Ishikawa (cell line): Measurements from ENCODE around the gene TRAF5.

ENCODE experiments used
- CEBPB ChIP-seq: IDR thresholded peaks from 2 replicates; pipeline ENCODE4 v1.6.1; 2012
- CREB1 ChIP-seq: IDR thresholded peaks from 2 replicates; pipeline ENCODE4 v1.6.1; 2012; ENCODE audit warnings: low read depth
- EGR1 ChIP-seq: IDR thresholded peaks from 2 replicates; pipeline ENCODE4 v1.6.1; 2012
- EP300 ChIP-seq: IDR thresholded peaks from 2 replicates; pipeline ENCODE4 v1.6.1; 2012; ENCODE audit warnings: borderline replicate concordance
- FOXM1 ChIP-seq: IDR thresholded peaks from 2 replicates; pipeline ENCODE4 v1.6.1; 2012; ENCODE audit warnings: low read depth, borderline replicate concordance
- NFIC ChIP-seq: IDR thresholded peaks from 2 replicates; pipeline ENCODE4 v1.6.1; 2012
- RAD21 ChIP-seq: IDR thresholded peaks from 2 replicates; pipeline ENCODE4 v1.6.1; 2012; ENCODE audit warnings: low read depth
- TAF1 ChIP-seq: IDR thresholded peaks from 2 replicates; pipeline ENCODE4 v1.6.1; 2012; ENCODE audit warnings: low read depth, mild to moderate bottlenecking
- TCF12 ChIP-seq: IDR thresholded peaks from 2 replicates; pipeline ENCODE4 v1.6.1; 2012; ENCODE audit warnings: low read depth
- TEAD4 ChIP-seq: IDR thresholded peaks from 2 replicates; pipeline ENCODE4 v1.6.1; 2012
- YY1 ChIP-seq: IDR thresholded peaks from 2 replicates; pipeline ENCODE4 v1.6.1; 2012; ENCODE audit warnings: low read depth
- ZBTB7A ChIP-seq: IDR thresholded peaks from 2 replicates; pipeline ENCODE4 v1.6.1; 2012; ENCODE audit warnings: low read depth
- TF ChIP-seq, protein P1 (sequence below): IDR thresholded peaks from 2 replicates; pipeline ENCODE4 v1.6.1; 2012; ENCODE audit warnings: low read depth, mild to moderate bottlenecking
- TF ChIP-seq, protein P2 (sequence below): IDR thresholded peaks from 2 replicates; pipeline ENCODE4 v1.6.1; 2012
- TF ChIP-seq, protein P3 (sequence below): IDR thresholded peaks from 2 replicates; pipeline ENCODE4 v1.6.1; 2012

TRAF5 gene

GRCh38 chr1:211381481-211382181 is 55.0 kb downstream of the TRAF5 start:
- no peak for TF ChIP-seq ZBTB7A
- no peak for TF ChIP-seq RAD21
- no peak for TF ChIP-seq TAF1
- TF ChIP-seq, protein P1, sequence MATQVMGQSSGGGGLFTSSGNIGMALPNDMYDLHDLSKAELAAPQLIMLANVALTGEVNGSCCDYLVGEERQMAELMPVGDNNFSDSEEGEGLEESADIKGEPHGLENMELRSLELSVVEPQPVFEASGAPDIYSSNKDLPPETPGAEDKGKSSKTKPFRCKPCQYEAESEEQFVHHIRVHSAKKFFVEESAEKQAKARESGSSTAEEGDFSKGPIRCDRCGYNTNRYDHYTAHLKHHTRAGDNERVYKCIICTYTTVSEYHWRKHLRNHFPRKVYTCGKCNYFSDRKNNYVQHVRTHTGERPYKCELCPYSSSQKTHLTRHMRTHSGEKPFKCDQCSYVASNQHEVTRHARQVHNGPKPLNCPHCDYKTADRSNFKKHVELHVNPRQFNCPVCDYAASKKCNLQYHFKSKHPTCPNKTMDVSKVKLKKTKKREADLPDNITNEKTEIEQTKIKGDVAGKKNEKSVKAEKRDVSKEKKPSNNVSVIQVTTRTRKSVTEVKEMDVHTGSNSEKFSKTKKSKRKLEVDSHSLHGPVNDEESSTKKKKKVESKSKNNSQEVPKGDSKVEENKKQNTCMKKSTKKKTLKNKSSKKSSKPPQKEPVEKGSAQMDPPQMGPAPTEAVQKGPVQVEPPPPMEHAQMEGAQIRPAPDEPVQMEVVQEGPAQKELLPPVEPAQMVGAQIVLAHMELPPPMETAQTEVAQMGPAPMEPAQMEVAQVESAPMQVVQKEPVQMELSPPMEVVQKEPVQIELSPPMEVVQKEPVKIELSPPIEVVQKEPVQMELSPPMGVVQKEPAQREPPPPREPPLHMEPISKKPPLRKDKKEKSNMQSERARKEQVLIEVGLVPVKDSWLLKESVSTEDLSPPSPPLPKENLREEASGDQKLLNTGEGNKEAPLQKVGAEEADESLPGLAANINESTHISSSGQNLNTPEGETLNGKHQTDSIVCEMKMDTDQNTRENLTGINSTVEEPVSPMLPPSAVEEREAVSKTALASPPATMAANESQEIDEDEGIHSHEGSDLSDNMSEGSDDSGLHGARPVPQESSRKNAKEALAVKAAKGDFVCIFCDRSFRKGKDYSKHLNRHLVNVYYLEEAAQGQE = no peak
- TF ChIP-seq TEAD4 = no peak
- TF ChIP-seq EP300 = no peak
- TF ChIP-seq NFIC = no peak
- TF ChIP-seq, protein P2, sequence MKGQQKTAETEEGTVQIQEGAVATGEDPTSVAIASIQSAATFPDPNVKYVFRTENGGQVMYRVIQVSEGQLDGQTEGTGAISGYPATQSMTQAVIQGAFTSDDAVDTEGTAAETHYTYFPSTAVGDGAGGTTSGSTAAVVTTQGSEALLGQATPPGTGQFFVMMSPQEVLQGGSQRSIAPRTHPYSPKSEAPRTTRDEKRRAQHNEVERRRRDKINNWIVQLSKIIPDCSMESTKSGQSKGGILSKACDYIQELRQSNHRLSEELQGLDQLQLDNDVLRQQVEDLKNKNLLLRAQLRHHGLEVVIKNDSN = no peak
- no peak for TF ChIP-seq CREB1
- no peak for TF ChIP-seq FOXM1
- TF ChIP-seq, protein P3, sequence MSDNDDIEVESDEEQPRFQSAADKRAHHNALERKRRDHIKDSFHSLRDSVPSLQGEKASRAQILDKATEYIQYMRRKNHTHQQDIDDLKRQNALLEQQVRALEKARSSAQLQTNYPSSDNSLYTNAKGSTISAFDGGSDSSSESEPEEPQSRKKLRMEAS = no peak
- no peak for TF ChIP-seq CEBPB
- TF ChIP-seq EGR1 = no peak
- no peak for TF ChIP-seq YY1
- TF ChIP-seq TCF12 = no peak

DNA sequence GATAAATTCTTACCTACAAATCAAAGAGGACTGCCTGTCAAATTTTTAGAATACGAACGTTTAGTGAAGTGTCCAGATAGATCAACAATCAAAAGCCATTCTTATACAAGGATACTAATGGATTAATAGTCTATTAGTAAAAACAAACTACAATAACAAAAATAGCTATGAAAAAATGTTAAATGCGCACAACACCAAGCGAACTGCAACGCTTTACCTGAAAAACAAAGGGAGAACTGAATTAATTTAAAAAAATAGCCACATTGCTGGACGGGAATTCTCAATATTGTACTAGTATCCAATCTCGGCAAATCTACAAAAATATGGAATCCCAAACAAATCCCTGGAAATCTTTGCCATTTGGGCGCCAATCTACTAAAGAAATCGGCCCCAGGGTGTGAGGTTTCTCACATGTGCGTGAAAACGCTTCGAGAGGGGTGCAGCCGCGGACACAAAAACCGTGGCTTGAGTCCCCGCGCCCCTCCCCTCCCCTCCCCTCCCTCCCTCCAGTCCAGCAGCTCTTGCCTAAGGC is 55.6 kb downstream of the TRAF5 start:
- TF ChIP-seq EGR1 (no peak), YY1 (no peak), TAF1 (no peak)
- TF ChIP-seq, protein P3 = peak; percentile 82; the same call in 1 of the 2 replicates

DNA sequence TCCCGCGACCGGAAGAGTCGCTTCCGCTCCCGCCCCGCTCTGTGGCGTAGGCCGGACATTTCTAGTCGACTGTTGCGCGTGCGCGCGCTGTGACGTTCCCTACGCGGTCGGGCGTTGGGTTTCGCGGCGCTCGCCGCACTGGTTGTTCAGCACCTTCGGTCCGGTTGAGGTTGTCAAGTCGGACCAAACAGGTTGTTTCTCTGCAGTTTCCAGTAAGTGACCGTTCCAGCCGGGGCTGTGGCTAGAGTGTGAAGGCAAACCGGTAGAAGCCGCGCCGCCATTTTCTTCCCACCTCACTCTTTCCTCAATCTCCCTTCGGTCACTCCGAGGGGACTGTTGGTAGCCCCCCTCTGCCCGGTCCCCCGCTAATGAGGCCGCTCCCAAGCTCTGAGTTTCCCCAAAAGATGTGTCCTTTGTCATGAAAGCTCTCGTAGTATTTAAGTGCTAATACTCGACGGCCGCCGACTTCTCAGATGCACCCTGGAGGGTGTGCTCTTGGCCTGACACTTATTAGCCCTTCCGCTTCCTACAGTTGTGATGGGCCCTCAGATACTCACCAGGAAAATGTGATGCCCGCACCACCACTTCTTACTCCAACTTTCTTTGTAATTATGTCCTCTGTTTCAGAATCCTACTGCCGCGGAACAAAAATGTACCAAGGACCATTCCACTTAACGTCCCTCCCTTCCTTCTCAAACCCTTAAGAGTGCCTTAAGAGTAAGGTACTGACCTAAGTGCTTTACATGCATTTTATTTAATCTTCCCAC is 56.3 kb downstream of the TRAF5 start:
- TF ChIP-seq NFIC = no peak
- TF ChIP-seq FOXM1 = no peak
- peak; percentile 62; the same call in 1 of the 2 replicates for TF ChIP-seq CEBPB
- TF ChIP-seq, protein P1 = no peak
- peak; percentile 88 for TF ChIP-seq YY1
- TF ChIP-seq TCF12 = no peak; the same call in 1 of the 2 replicates
- TF ChIP-seq, protein P3 = peak; percentile 83
- TF ChIP-seq, protein P2 = no peak
- no peak for TF ChIP-seq ZBTB7A
- no peak for TF ChIP-seq EGR1
- no peak; the same call in 1 of the 2 replicates for TF ChIP-seq RAD21
- TF ChIP-seq TEAD4 = no peak
- TF ChIP-seq TAF1 = peak; percentile 89
- TF ChIP-seq EP300 = no peak
- peak; percentile 68; the same call in 1 of the 2 replicates for TF ChIP-seq CREB1

GRCh38 chr1:211384524-211384923 is 57.9 kb downstream of the TRAF5 start:
- TF ChIP-seq TCF12 (no peak), YY1 (no peak), TAF1 (no peak), NFIC (no peak), CREB1 (no peak), TEAD4 (no peak), FOXM1 (no peak), EP300 (no peak), RAD21 (no peak), ZBTB7A (no peak), CEBPB (no peak), EGR1 (no peak)
- TF ChIP-seq, protein P1 = no peak
- TF ChIP-seq, protein P3 = no peak
- TF ChIP-seq, protein P2 = no peak
